HCT116 (cell line): ENCODE measurements around the gene NEUROD2.

Source experiments
- CEBPB ChIP-seq: IDR thresholded peaks from 2 replicates; pipeline ENCODE4 v1.6.1; 2012; ENCODE audit warnings: low read depth
- JUND ChIP-seq: IDR thresholded peaks from 2 replicates; pipeline ENCODE4 v1.6.1; 2012
- POLR2A ChIP-seq: IDR thresholded peaks from 2 replicates; pipeline ENCODE4 v1.7.0; 2011; ENCODE audit warnings: borderline replicate concordance; ENCODE audit not compliant: insufficient read depth, insufficient read length; ENCODE audit errors: extremely low read depth
- TF ChIP-seq, protein P1 (sequence below), 3 experiments: fragments of 200-600 bp in 1 of 3; sonication (generic) in 1 of 3; IDR thresholded peaks in 2 of 3; conservative IDR thresholded peaks in 1 of 3; 2 replicates each; pipeline ENCODE4 v1.5.1; 2012 to 2017; ENCODE audit warnings: low read depth in 2 of 3, low read length in 2 of 3, antibody characterized with exemption in 1 of 3, borderline replicate concordance in 1 of 3, control low read depth in 1 of 3, mild to moderate bottlenecking in 1 of 3, mixed read lengths in 1 of 3, mixed run types in 1 of 3, moderate library complexity in 1 of 3; ENCODE audit not compliant: insufficient read depth in 1 of 3
- TF ChIP-seq, protein P2 (sequence below): IDR thresholded peaks from 2 replicates; pipeline ENCODE4 v1.6.1; 2012; ENCODE audit warnings: low read depth
- TF ChIP-seq, protein P3 (sequence below): IDR thresholded peaks from 2 replicates; pipeline ENCODE4 v1.6.1; 2012

DNA sequence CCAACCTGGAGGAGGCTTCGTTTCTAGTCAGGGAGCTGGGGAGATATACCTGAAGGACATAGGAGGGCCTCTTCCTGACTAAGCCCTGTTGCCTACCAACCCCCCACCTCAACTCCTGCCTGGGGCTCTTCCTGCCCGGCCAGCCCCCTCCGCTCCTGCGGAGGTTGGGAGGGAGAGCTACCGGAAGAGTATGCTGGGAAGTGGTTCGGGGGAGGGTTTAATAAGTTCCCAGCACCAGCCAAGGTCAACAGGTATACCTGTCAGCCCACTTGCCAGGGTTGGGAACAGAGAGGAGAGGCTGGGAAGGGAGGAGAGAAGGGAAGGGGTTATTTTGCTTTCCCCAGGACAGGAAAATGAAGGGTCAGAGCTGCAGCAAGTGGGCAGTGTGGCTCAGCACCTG lies 23.7 kb upstream of the NEUROD2 start:
- TF ChIP-seq, protein P1, sequence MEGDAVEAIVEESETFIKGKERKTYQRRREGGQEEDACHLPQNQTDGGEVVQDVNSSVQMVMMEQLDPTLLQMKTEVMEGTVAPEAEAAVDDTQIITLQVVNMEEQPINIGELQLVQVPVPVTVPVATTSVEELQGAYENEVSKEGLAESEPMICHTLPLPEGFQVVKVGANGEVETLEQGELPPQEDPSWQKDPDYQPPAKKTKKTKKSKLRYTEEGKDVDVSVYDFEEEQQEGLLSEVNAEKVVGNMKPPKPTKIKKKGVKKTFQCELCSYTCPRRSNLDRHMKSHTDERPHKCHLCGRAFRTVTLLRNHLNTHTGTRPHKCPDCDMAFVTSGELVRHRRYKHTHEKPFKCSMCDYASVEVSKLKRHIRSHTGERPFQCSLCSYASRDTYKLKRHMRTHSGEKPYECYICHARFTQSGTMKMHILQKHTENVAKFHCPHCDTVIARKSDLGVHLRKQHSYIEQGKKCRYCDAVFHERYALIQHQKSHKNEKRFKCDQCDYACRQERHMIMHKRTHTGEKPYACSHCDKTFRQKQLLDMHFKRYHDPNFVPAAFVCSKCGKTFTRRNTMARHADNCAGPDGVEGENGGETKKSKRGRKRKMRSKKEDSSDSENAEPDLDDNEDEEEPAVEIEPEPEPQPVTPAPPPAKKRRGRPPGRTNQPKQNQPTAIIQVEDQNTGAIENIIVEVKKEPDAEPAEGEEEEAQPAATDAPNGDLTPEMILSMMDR (IDR thresholded peaks at IDR 0.05 in 2 of 3, conservative IDR thresholded peaks at IDR 0.05 in 1 of 3; ENCODE audit: borderline replicate concordance in 1 of 3, insufficient read depth in 1 of 3, low read depth in 2 of 3, low read length in 2 of 3), result no peak
- TF ChIP-seq POLR2A (no peak), CEBPB (no peak), JUND (no peak)
- TF ChIP-seq, protein P2, sequence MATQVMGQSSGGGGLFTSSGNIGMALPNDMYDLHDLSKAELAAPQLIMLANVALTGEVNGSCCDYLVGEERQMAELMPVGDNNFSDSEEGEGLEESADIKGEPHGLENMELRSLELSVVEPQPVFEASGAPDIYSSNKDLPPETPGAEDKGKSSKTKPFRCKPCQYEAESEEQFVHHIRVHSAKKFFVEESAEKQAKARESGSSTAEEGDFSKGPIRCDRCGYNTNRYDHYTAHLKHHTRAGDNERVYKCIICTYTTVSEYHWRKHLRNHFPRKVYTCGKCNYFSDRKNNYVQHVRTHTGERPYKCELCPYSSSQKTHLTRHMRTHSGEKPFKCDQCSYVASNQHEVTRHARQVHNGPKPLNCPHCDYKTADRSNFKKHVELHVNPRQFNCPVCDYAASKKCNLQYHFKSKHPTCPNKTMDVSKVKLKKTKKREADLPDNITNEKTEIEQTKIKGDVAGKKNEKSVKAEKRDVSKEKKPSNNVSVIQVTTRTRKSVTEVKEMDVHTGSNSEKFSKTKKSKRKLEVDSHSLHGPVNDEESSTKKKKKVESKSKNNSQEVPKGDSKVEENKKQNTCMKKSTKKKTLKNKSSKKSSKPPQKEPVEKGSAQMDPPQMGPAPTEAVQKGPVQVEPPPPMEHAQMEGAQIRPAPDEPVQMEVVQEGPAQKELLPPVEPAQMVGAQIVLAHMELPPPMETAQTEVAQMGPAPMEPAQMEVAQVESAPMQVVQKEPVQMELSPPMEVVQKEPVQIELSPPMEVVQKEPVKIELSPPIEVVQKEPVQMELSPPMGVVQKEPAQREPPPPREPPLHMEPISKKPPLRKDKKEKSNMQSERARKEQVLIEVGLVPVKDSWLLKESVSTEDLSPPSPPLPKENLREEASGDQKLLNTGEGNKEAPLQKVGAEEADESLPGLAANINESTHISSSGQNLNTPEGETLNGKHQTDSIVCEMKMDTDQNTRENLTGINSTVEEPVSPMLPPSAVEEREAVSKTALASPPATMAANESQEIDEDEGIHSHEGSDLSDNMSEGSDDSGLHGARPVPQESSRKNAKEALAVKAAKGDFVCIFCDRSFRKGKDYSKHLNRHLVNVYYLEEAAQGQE, result no peak
- TF ChIP-seq, protein P3, sequence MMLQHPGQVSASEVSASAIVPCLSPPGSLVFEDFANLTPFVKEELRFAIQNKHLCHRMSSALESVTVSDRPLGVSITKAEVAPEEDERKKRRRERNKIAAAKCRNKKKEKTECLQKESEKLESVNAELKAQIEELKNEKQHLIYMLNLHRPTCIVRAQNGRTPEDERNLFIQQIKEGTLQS, result no peak
